Loucy (cell line): ENCODE measurements around the gene ALG6.

Experiments
- H2AFZ ChIP-seq: fragments of 200-600 bp; sonication (generic); 2 replicates; pipeline ENCODE4 v1.6.0; 2016; ENCODE audit warnings: antibody characterized with exemption, mild to moderate bottlenecking, low read length, moderate library complexity
- H3F3A ChIP-seq: fragments of 200-600 bp; 2 replicates; pipeline ENCODE4 v1.6.0; 2016; ENCODE audit warnings: antibody characterized with exemption, low read depth, mild to moderate bottlenecking
- H3K27me3 ChIP-seq: fragments of 200-600 bp; sonication (generic); 2 replicates; pipeline ENCODE4 v1.6.1; 2014; ENCODE audit warnings: low read length, mild to moderate bottlenecking; ENCODE audit not compliant: insufficient read depth, poor library complexity, severe bottlenecking
- H3K36me3 ChIP-seq: fragments of 200-600 bp; sonication (generic); 2 replicates; pipeline ENCODE4 v1.6.1; 2016; ENCODE audit warnings: low read length; ENCODE audit not compliant: insufficient read depth
- H3K4me1 ChIP-seq: fragments of 200-600 bp; sonication (generic); 2 replicates; pipeline ENCODE4 v1.5.1; 2014; ENCODE audit warnings: low read length, mild to moderate bottlenecking; ENCODE audit not compliant: insufficient read depth, poor library complexity, severe bottlenecking
- H3K4me2 ChIP-seq: fragments of 200-600 bp; sonication (generic); 2 replicates; pipeline ENCODE4 v1.6.0; 2014; ENCODE audit warnings: antibody characterized with exemption, low read length, low read depth, mild to moderate bottlenecking; ENCODE audit not compliant: poor library complexity, severe bottlenecking
- H3K4me3 ChIP-seq: fragments of 200-600 bp; sonication (generic); 2 replicates; pipeline ENCODE4 v1.5.1; 2014; ENCODE audit warnings: low read length, mild to moderate bottlenecking, mixed read lengths; ENCODE audit not compliant: poor library complexity, severe bottlenecking
- H3K79me2 ChIP-seq: fragments of 200-600 bp; sonication (generic); 2 replicates; pipeline ENCODE4 v1.6.1; 2014; ENCODE audit warnings: low read length; ENCODE audit not compliant: insufficient read depth
- H3K9ac ChIP-seq: fragments of 200-600 bp; sonication (generic); 2 replicates; pipeline ENCODE4 v1.6.0; 2014; ENCODE audit warnings: mild to moderate bottlenecking, low read depth, low read length, moderate library complexity; ENCODE audit not compliant: poor library complexity, severe bottlenecking
- H3K9me2 ChIP-seq: fragments of 200-600 bp; sonication (generic); replicated peaks from 2 replicates; pipeline ENCODE4 v1.6.1; 2016; ENCODE audit warnings: low read depth, low read length, mixed read lengths
- H3K9me3 ChIP-seq: fragments of 200-600 bp; sonication (generic); 2 replicates; pipeline ENCODE4 v1.6.1; 2014; ENCODE audit warnings: mild to moderate bottlenecking, antibody characterized with exemption, low read length, low read depth; ENCODE audit not compliant: insufficient read depth
- H4K20me1 ChIP-seq: fragments of 200-600 bp; sonication (generic); 2 replicates; pipeline ENCODE4 v1.6.0; 2014; ENCODE audit warnings: antibody characterized with exemption, low read length, mild to moderate bottlenecking; ENCODE audit not compliant: insufficient read depth, poor library complexity, severe bottlenecking
- CTCF ChIP-seq: fragments of 200-600 bp; sonication (generic); conservative IDR thresholded peaks from 2 replicates; pipeline ENCODE4 v1.5.1; 2014; ENCODE audit warnings: mild to moderate bottlenecking, antibody characterized with exemption, low read length
- EZH2phosphoT487 ChIP-seq: fragments of 200-600 bp; IDR thresholded peaks from 2 replicates; pipeline ENCODE4 v1.6.1; 2018; ENCODE audit warnings: antibody characterized with exemption, mild to moderate bottlenecking, moderate library complexity, borderline replicate concordance

Gene ALG6

GRCh38 chr1:63328122-63328521 lies 39.3 kb upstream of the ALG6 start:
- Histone ChIP-seq H4K20me1 (no peaks in the 10 kb centered on the region), H3F3A (no peaks in the 10 kb centered on the region), H3K36me3 (no peaks in the 10 kb centered on the region), H3K4me1 (no peaks in the 10 kb centered on the region), H3K4me3 (no peak overlapping the region), H3K79me2 (no peaks in the 10 kb centered on the region), H3K4me2 (no peak overlapping the region), H3K9me2 (no peaks in the 10 kb centered on the region), H3K9ac (no peak overlapping the region), H3K9me3 (no peaks in the 10 kb centered on the region), H3K27me3 (no peaks in the 10 kb centered on the region), H2AFZ (no peak overlapping the region)
- TF ChIP-seq EZH2phosphoT487: no peak
- no peak for TF ChIP-seq CTCF

GRCh38 chr1:63328781-63329180 lies 38.6 kb upstream of the ALG6 start:
- Histone ChIP-seq H3K27me3 (no peaks in the 10 kb centered on the region), H2AFZ (no peak overlapping the region), H3K79me2 (no peaks in the 10 kb centered on the region), H3K4me1 (no peaks in the 10 kb centered on the region), H3K9me3 (no peaks in the 10 kb centered on the region), H3K9me2 (no peaks in the 10 kb centered on the region), H3K9ac (no peak overlapping the region), H3K4me2 (no peak overlapping the region), H3K36me3 (no peaks in the 10 kb centered on the region), H3K4me3 (no peak overlapping the region), H4K20me1 (no peaks in the 10 kb centered on the region), H3F3A (no peaks in the 10 kb centered on the region)
- TF ChIP-seq CTCF (no peak), EZH2phosphoT487 (no peak)

- Histone ChIP-seq H3F3A (no peaks in the 10 kb centered on the region), H3K36me3 (no peaks in the 10 kb centered on the region), H3K9me3 (no peaks in the 10 kb centered on the region), H3K79me2 (no peaks in the 10 kb centered on the region), H2AFZ (no peak overlapping the region), H3K4me1 (no peaks in the 10 kb centered on the region), H3K27me3 (no peaks in the 10 kb centered on the region), H3K9ac (no peak overlapping the region), H3K4me2 (no peak overlapping the region), H3K4me3 (no peak overlapping the region), H3K9me2 (no peaks in the 10 kb centered on the region), H4K20me1 (no peaks in the 10 kb centered on the region)
- TF ChIP-seq CTCF (no peak), EZH2phosphoT487 (no peak)
Measured at GRCh38 chr1:63329621-63330330, 37.7 kb upstream of the ALG6 start.
